Activated T-cell treated with anti-CD3 and anti-CD28 coated beads, Interleukin-2, amount 50 U/mL, for 48 hours (primary cell): Measurements from ENCODE around the gene BCDIN3D.

Source experiments
- DNase-seq, 2 experiments: peaks; one replicate each; pipeline ENCODE4 v3.0.0-alpha.2; 2020

The BCDIN3D gene

GRCh38 chr12:49818241-49818895, 24.5 kb downstream of the BCDIN3D start:
- DNase-seq, result no peak

- no peak for DNase-seq
These were observed 29.8 kb downstream of the BCDIN3D start for GRCh38 chr12:49813131-49813530.

GRCh38 chr12:49811961-49812401, 30.9 kb downstream of the BCDIN3D start:
- DNase-seq, result no peak

- DNase-seq, result no peak
These were observed 31.8 kb downstream of the BCDIN3D start for GRCh38 chr12:49811136-49811535.

GRCh38 chr12:49809906-49810389, 33.0 kb downstream of the BCDIN3D start:
- no peak for DNase-seq

GRCh38 chr12:49809381-49809905, 33.5 kb downstream of the BCDIN3D start:
- DNase-seq, result no peak

- no peak for DNase-seq
These were observed 34.1 kb downstream of the BCDIN3D start for GRCh38 chr12:49808686-49809380.

- no peak for DNase-seq
These were observed 34.8 kb downstream of the BCDIN3D start for GRCh38 chr12:49807991-49808580.

- no peak for DNase-seq
These were observed 36.0 kb downstream of the BCDIN3D start for GRCh38 chr12:49806877-49807276.

GRCh38 chr12:49806321-49806813, 36.5 kb downstream of the BCDIN3D start:
- no peak for DNase-seq

- no peak for DNase-seq
These were observed 37.5 kb downstream of the BCDIN3D start for GRCh38 chr12:49805409-49805808.

GRCh38 chr12:49804821-49805220, 38.1 kb downstream of the BCDIN3D start:
- DNase-seq, result no peak

- no peak for DNase-seq
These were observed 39.0 kb downstream of the BCDIN3D start for GRCh38 chr12:49803693-49804450.

GRCh38 chr12:49801141-49802063, 41.5 kb downstream of the BCDIN3D start:
- no peak for DNase-seq

GRCh38 chr12:49800421-49801140, 42.3 kb downstream of the BCDIN3D start:
- no peak for DNase-seq

- DNase-seq, result no peak
These were observed 44.0 kb downstream of the BCDIN3D start for GRCh38 chr12:49798934-49799333.

GRCh38 chr12:49798248-49798647, 44.7 kb downstream of the BCDIN3D start:
- no peak for DNase-seq

GRCh38 chr12:49797449-49797776, 45.5 kb downstream of the BCDIN3D start:
- no peak for DNase-seq

GRCh38 chr12:49796606-49797448, 46.1 kb downstream of the BCDIN3D start:
- DNase-seq, result no peak

- no peak for DNase-seq
These were observed 46.8 kb downstream of the BCDIN3D start for GRCh38 chr12:49796155-49796554.
